Smooth muscle cell (in vitro differentiated cells): ENCODE measurements around the gene CPAMD8. TPM values are rescaled to one million over a fixed set of nuclear protein-coding genes. Genes with fewer than 3 reads are reported as not detected.

Experiments used
- DNase-seq: peaks from one replicate; lab custom pipeline; 2025; ENCODE audit not compliant: unreplicated experiment; lab: John Stamatoyannopoulos, UW
- H2AFZ ChIP-seq: fragments of 200-600 bp; sonication (generic); 2 replicates; pipeline ENCODE4 v1.6.0; 2016; ENCODE audit warnings: antibody characterized with exemption, low read depth, mild to moderate bottlenecking
- H3F3A ChIP-seq: fragments of 200-600 bp; sonication (generic); 2 replicates; pipeline ENCODE4 v1.6.0; 2017; ENCODE audit warnings: antibody characterized with exemption, low read depth
- H3K27ac ChIP-seq: fragments of 200-600 bp; sonication (generic); 2 replicates; pipeline ENCODE4 v1.5.1; 2016; ENCODE audit warnings: low read depth, mild to moderate bottlenecking
- H3K27me3 ChIP-seq: fragments of 200-600 bp; sonication (generic); 2 replicates; pipeline ENCODE4 v1.6.1; 2016; ENCODE audit warnings: low read depth, mild to moderate bottlenecking
- H3K36me3 ChIP-seq: fragments of 200-600 bp; sonication (generic); 2 replicates; pipeline ENCODE4 v1.5.1; 2016; ENCODE audit warnings: low read depth
- H3K4me1 ChIP-seq: fragments of 200-600 bp; sonication (generic); 2 replicates; pipeline ENCODE4 v1.5.1; 2016; ENCODE audit warnings: low read depth
- H3K4me2 ChIP-seq: fragments of 200-600 bp; sonication (generic); 2 replicates; pipeline ENCODE4 v1.6.0; 2016; ENCODE audit warnings: mild to moderate bottlenecking
- H3K4me3 ChIP-seq: fragments of 200-600 bp; sonication (generic); 2 replicates; pipeline ENCODE4 v1.5.1; 2016; ENCODE audit warnings: mild to moderate bottlenecking
- H3K79me2 ChIP-seq: fragments of 200-600 bp; sonication (generic); 2 replicates; pipeline ENCODE4 v1.6.0; 2016; ENCODE audit warnings: low read depth, mild to moderate bottlenecking
- H3K9ac ChIP-seq: fragments of 200-600 bp; sonication (generic); 2 replicates; pipeline ENCODE4 v1.6.0; 2016; ENCODE audit warnings: low read depth
- H3K9me3 ChIP-seq: fragments of 200-600 bp; sonication (generic); replicated peaks from 2 replicates; pipeline ENCODE4 v1.5.1; 2016; ENCODE audit warnings: low read depth
- H4K20me1 ChIP-seq: fragments of 200-600 bp; sonication (generic); 2 replicates; pipeline ENCODE4 v1.6.0; 2016; ENCODE audit warnings: low read depth
- WGBS: methylation state at CpG from one replicate; pipeline ENCODE4 v1.1.7; 2016; ENCODE audit warnings: low lambda C conversion rate; 5-methylcytosine and 5-hydroxymethylcytosine counted together
- polyA plus RNA-seq: library from polyadenylated mRNA; unstranded; fragments of >200 nt; fragmentation: Nextera tagmentation; extraction: Ambion mirVana; gene quantifications from 2 replicates; pipeline ENCODE4 v1.2.1, GENCODE V29; 2016
- total RNA-seq: library from RNA; depleted of rRNA; stranded (reverse); fragments of >200 nt; gene quantifications from 2 replicates; pipeline ENCODE4 v1.2.3, GENCODE V29; 2014
- TF ChIP-seq, protein P1 (sequence below): fragments of 200-600 bp; sonication (generic); IDR thresholded peaks from 2 replicates; pipeline ENCODE4 v1.5.1; 2017; ENCODE audit warnings: borderline replicate concordance, mild to moderate bottlenecking, antibody characterized with exemption; ENCODE audit not compliant: insufficient read depth, poor library complexity, severe bottlenecking

The CPAMD8 gene
- total and polyA plus RNA-seq, 2 experiments from 2014 or later = 0.81 to 9.4 TPM

- TF ChIP-seq, protein P1, sequence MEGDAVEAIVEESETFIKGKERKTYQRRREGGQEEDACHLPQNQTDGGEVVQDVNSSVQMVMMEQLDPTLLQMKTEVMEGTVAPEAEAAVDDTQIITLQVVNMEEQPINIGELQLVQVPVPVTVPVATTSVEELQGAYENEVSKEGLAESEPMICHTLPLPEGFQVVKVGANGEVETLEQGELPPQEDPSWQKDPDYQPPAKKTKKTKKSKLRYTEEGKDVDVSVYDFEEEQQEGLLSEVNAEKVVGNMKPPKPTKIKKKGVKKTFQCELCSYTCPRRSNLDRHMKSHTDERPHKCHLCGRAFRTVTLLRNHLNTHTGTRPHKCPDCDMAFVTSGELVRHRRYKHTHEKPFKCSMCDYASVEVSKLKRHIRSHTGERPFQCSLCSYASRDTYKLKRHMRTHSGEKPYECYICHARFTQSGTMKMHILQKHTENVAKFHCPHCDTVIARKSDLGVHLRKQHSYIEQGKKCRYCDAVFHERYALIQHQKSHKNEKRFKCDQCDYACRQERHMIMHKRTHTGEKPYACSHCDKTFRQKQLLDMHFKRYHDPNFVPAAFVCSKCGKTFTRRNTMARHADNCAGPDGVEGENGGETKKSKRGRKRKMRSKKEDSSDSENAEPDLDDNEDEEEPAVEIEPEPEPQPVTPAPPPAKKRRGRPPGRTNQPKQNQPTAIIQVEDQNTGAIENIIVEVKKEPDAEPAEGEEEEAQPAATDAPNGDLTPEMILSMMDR = no peak
- no peaks in the 10 kb centered on the region for H3K79me2 ChIP-seq
- 96% methylated on average over 7 of the region's 7 CpGs for WGBS
Measured at GRCh38 chr19:16859626-16860025, 167.0 kb downstream of the CPAMD8 start.

DNA sequence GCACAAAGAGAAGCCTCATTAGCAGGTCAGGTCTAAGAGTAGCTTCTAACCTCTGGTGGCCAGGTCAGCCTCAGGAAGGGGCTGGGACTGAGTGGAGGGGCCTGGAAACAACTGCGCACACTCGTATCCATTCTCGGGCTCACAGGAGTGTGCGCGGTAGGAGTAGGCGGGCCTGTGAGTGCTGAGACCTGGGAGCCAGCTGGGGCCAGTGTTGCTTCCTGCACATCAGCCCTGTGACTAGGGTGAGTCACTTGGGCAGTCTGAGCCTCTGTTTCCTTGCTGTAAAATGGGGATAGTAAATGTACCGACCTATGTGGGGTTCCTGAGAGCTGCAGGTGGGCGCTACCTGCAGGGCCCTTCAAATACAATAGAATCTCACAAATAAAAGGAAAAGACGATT, 170.5 kb downstream of the CPAMD8 start:
- no peaks in the 10 kb centered on the region for H3K27me3 ChIP-seq
- H3K4me3 ChIP-seq = no peak overlapping the region
- no peak overlapping the region for H3K4me2 ChIP-seq
- H3K4me1 ChIP-seq = no peaks in the 10 kb centered on the region
- no peak for DNase-seq
- no peak overlapping the region for H3K9ac ChIP-seq
- H3F3A ChIP-seq = no peaks in the 10 kb centered on the region
- no peaks in the 10 kb centered on the region for H3K36me3 ChIP-seq
- H4K20me1 ChIP-seq = peaks cover 14% of the 10 kb centered on the region
- H2AFZ ChIP-seq = no peak overlapping the region
- H3K79me2 ChIP-seq = no peaks in the 10 kb centered on the region
- H3K9me3 ChIP-seq = no peaks in the 10 kb centered on the region
- WGBS = 96% methylated on average over 9 of the region's 9 CpGs
- TF ChIP-seq, protein P1 = no peak
- no peak overlapping the region for H3K27ac ChIP-seq

More at GRCh38 chr19:16859626-16860025, 167.0 kb downstream of the CPAMD8 start:
- no peak overlapping the region for H3K4me2 ChIP-seq
- H3K9me3 ChIP-seq = no peaks in the 10 kb centered on the region
- H2AFZ ChIP-seq = no peak overlapping the region
- no peak overlapping the region for H3K4me3 ChIP-seq
- no peaks in the 10 kb centered on the region for H3K27me3 ChIP-seq
- no peak for DNase-seq
- H3F3A ChIP-seq = no peaks in the 10 kb centered on the region
- no peaks in the 10 kb centered on the region for H3K4me1 ChIP-seq
- H4K20me1 ChIP-seq = no peaks in the 10 kb centered on the region
- H3K27ac ChIP-seq = no peak overlapping the region
- no peak overlapping the region for H3K9ac ChIP-seq
- no peaks in the 10 kb centered on the region for H3K36me3 ChIP-seq

DNA sequence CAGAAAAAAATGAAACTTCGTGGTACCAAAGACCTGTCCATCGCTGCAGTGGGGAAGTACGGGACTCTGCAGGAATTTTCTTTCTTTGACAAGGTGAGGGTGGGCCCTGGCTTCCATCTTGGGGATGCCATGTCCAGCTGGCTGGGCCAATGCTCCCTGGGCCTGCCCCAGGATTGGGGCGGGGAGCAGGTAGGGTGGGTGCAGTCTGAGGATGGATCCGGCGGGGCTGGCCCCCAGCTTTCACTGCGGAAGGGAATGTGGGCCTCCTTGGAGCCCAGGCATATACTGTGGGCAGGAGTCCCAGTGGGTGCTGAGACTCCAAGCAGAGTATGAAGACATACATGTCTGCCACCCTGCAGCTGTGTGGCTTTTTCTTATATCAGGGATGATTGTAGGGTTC, 173.5 kb downstream of the CPAMD8 start:
- Histone ChIP-seq H3K4me3 (no peak overlapping the region), H3K4me1 (no peaks in the 10 kb centered on the region), H4K20me1 (peaks cover 19% of the 10 kb centered on the region), H3F3A (no peaks in the 10 kb centered on the region), H3K9ac (no peak overlapping the region), H3K79me2 (no peaks in the 10 kb centered on the region), H3K27ac (no peak overlapping the region), H3K27me3 (no peaks in the 10 kb centered on the region), H3K4me2 (no peak overlapping the region), H3K9me3 (no peaks in the 10 kb centered on the region), H2AFZ (no peak overlapping the region), H3K36me3 (peaks cover 10% of the 10 kb centered on the region)
- no peak for DNase-seq
- TF ChIP-seq, protein P1 = no peak
- 99% methylated on average over 7 of the region's 7 CpGs for WGBS

DNA sequence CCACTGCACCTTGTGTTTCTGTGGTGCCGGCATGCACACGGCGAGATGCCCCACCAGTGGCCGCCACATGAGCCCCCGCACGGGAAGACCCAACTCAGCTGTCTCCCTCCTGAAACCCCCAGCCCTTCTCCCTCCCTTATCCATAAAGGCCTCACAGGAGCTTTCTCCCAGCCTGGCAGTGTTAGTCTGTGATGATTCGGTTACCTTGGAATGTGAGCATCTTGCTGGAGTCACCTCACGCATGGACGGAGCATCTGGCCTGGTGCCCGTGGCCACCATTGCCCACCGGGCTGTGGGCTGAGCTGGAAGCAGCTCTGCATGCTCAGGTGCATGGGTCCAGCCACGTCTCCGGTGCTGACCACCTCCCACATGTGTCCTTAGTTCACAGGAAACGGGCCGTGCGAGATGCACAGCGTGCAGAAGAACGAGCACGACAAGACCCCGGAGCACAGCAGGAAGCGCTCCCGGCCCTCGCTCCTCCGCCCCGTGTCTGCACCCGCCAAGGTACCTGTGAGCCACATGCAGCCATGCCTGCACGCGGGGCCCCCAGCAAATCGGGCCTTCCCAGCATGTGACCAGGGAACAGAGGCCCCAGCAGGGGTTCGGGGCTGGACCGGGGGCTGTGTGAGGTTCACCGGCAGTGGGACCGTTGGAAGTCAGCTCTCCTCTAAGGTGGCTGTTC, 175.4 kb downstream of the CPAMD8 start:
- H2AFZ ChIP-seq = no peak overlapping the region
- H3K9ac ChIP-seq = no peak overlapping the region
- H3F3A ChIP-seq = no peaks in the 10 kb centered on the region
- H3K4me2 ChIP-seq = no peak overlapping the region
- H4K20me1 ChIP-seq = peaks cover 19% of the 10 kb centered on the region
- TF ChIP-seq, protein P1 = no peak
- H3K27me3 ChIP-seq = no peaks in the 10 kb centered on the region
- no peak overlapping the region for H3K27ac ChIP-seq
- no peaks in the 10 kb centered on the region for H3K4me1 ChIP-seq
- no peaks in the 10 kb centered on the region for H3K79me2 ChIP-seq
- DNase-seq = no peak
- 95% methylated on average over 32 of the region's 33 CpGs for WGBS
- H3K9me3 ChIP-seq = no peaks in the 10 kb centered on the region
- no peak overlapping the region for H3K4me3 ChIP-seq
- peaks cover 15% of the 10 kb centered on the region for H3K36me3 ChIP-seq
